ENCODE measurements around the gene CACNA1B.

CACNA1B gene

GRCh38 chr9:138021251-138022056 is 143.9 kb downstream of the CACNA1B start:
- DNase-seq (ENCODE audit: low read depth), result no peak
- H3K4me3 ChIP-seq (ENCODE audit: low read depth, low read length), result no peak overlapping the region
- no peak for TF ChIP-seq CTCF (IDR thresholded peaks at IDR 0.05; ENCODE audit: low read depth, low read length, missing control alignments)

- H3K4me3 ChIP-seq (ENCODE audit: low read depth, low read length), result no peak overlapping the region
- no peak for DNase-seq (ENCODE audit: low read depth)
Observed at GRCh38 chr9:138022121-138022741, 144.6 kb downstream of the CACNA1B start.

GRCh38 chr9:138022756-138023393 is 145.3 kb downstream of the CACNA1B start:
- no peak overlapping the region for H3K4me3 ChIP-seq (ENCODE audit: low read depth, low read length)
- DNase-seq (ENCODE audit: low read depth), result no peak
- TF ChIP-seq CTCF (IDR thresholded peaks at IDR 0.05; ENCODE audit: low read depth, low read length, missing control alignments), result no peak

More at GRCh38 chr9:138022121-138022741, 144.6 kb downstream of the CACNA1B start:
- peak; percentile 49 for TF ChIP-seq CTCF (IDR thresholded peaks at IDR 0.05; ENCODE audit: low read depth, low read length, missing control alignments)

- no peak for TF ChIP-seq CTCF (IDR thresholded peaks at IDR 0.05; ENCODE audit: low read depth, low read length, missing control alignments)
- DNase-seq (ENCODE audit: low read depth), result no peak
- H3K4me3 ChIP-seq (ENCODE audit: low read depth, low read length), result no peak overlapping the region
Observed at GRCh38 chr9:138023394-138024124, 146.0 kb downstream of the CACNA1B start.

- DNase-seq (ENCODE audit: low read depth), result no peak
- no peak overlapping the region for H3K4me3 ChIP-seq (ENCODE audit: low read depth, low read length)
Observed at GRCh38 chr9:138024131-138024530, 146.5 kb downstream of the CACNA1B start.

More at GRCh38 chr9:138024131-138024530, 146.5 kb downstream of the CACNA1B start:
- no peak for TF ChIP-seq CTCF (IDR thresholded peaks at IDR 0.05; ENCODE audit: low read depth, low read length, missing control alignments)

All from GM12864 (cell line).